Fibroblast of peridontal ligament (primary cell): ENCODE measurements around the gene NOC2L.
A peak's percentile ranks its signal among the peaks of the same experiment; 100 is the strongest.

Source experiments
- DNase-seq: peaks from one replicate; pipeline ENCODE4 v3.0.0-alpha.2; 2010; ENCODE audit errors: extremely low read depth

NOC2L gene

GRCh38 chr1:942864-943533 lies 16.1 kb downstream of the NOC2L start:
- DNase-seq: no peak

GRCh38 chr1:942411-942821 lies 16.6 kb downstream of the NOC2L start:
- no peak for DNase-seq

GRCh38 chr1:941588-942383 lies 17.3 kb downstream of the NOC2L start:
- no peak for DNase-seq

GRCh38 chr1:941015-941587 lies 18.0 kb downstream of the NOC2L start:
- DNase-seq: no peak

GRCh38 chr1:940107-941014 lies 18.7 kb downstream of the NOC2L start:
- DNase-seq: peak; percentile 40

GRCh38 chr1:939511-940106 lies 19.4 kb downstream of the NOC2L start:
- no peak for DNase-seq

GRCh38 chr1:938711-939489 lies 20.2 kb downstream of the NOC2L start:
- DNase-seq: no peak

GRCh38 chr1:938088-938683 lies 20.9 kb downstream of the NOC2L start:
- DNase-seq: no peak

GRCh38 chr1:937521-937920 lies 21.5 kb downstream of the NOC2L start:
- DNase-seq: no peak

GRCh38 chr1:936348-937264 lies 22.4 kb downstream of the NOC2L start:
- no peak for DNase-seq

- no peak for DNase-seq
These were observed 23.3 kb downstream of the NOC2L start for GRCh38 chr1:935751-936231.

GRCh38 chr1:934991-935750 lies 23.9 kb downstream of the NOC2L start:
- DNase-seq: no peak

- no peak for DNase-seq
These were observed 25.5 kb downstream of the NOC2L start for GRCh38 chr1:933603-933940.

- no peak for DNase-seq
These were observed 26.1 kb downstream of the NOC2L start for GRCh38 chr1:932776-933602.

- no peak for DNase-seq
These were observed 26.9 kb downstream of the NOC2L start for GRCh38 chr1:932173-932510.

- DNase-seq: no peak
These were observed 27.5 kb downstream of the NOC2L start for GRCh38 chr1:931380-932172.

- no peak for DNase-seq
These were observed 28.4 kb downstream of the NOC2L start for GRCh38 chr1:930633-931138.
